Astrocyte (in vitro differentiated cells and primary cell): Measurements from ENCODE around the gene LRRC15.

Source experiments
- CTCF ChIP-seq: IDR thresholded peaks from 2 replicates; pipeline ENCODE4 v1.5.1; 2011; ENCODE audit warnings: low read depth, mild to moderate bottlenecking, inconsistent platforms, low read length, moderate library complexity; ENCODE audit not compliant: insufficient read depth
- EZH2 ChIP-seq: IDR thresholded peaks from 2 replicates; pipeline ENCODE4 v1.6.1; 2012; ENCODE audit warnings: mild to moderate bottlenecking, low read length, inconsistent platforms; ENCODE audit not compliant: insufficient read depth

- no peak for TF ChIP-seq CTCF
- TF ChIP-seq EZH2 = no peak
These were observed 1.3 kb downstream of the LRRC15 start for GRCh38 chr3:194367992-194368841.
